ENCODE measurements around the gene ARHGAP45.

GRCh38 chr19:1074544-1075283 lies 7.7 kb downstream of the ARHGAP45 start:
- TF ChIP-seq POLR2AphosphoS5 (IDR thresholded peaks at IDR 0.05; ENCODE audit: low read depth, low read length): no peak
- no peak for TF ChIP-seq POLR2A (IDR thresholded peaks at IDR 0.05; ENCODE audit: low read depth, low read length)
- no peak for TF ChIP-seq TAF1 (IDR thresholded peaks at IDR 0.05; ENCODE audit: borderline replicate concordance, low read depth, low read length)
